B cell (primary cell): ENCODE data around the gene TBX15. TPM values are rescaled to one million over a fixed set of nuclear protein-coding genes. Genes with fewer than 3 reads are reported as not detected.
A peak's percentile ranks its signal among the peaks of the same experiment; 100 is the strongest.

Experiments
- ATAC-seq: fragments of 200-7000 bp; cut with Tn5 transposase; one replicate; pipeline ENCODE4 v1.10.0; 2021; ENCODE audit warnings: low read depth, mild to moderate bottlenecking, moderate number of reproducible peaks, moderate library complexity
- CTCF ChIA-PET: fragments of 350-600 bp; sonication (Branson Sonifier 250); formaldehyde crosslinking; loops from one replicate; lab custom pipeline; 2021; ENCODE audit warnings: antibody characterized with exemption, inconsistent platforms; lab: Charles Lee
- POLR2A ChIA-PET: fragments of 350-600 bp; sonication (Branson Sonifier 250); formaldehyde crosslinking; loops from one replicate; lab custom pipeline; 2021; ENCODE audit warnings: antibody characterized with exemption; lab: Charles Lee
- DNase-seq: peaks from one replicate; pipeline ENCODE4 v3.0.0; 2013
- H2AFZ ChIP-seq: 2 replicates; pipeline ENCODE4 v1.6.1; 2012; ENCODE audit warnings: mild to moderate bottlenecking, low read depth, low read length; ENCODE audit not compliant: insufficient read depth, poor library complexity, severe bottlenecking
- H3K27ac ChIP-seq, 2 donors: 1 replicate in 1 of 2; 2 replicates in 1 of 2; pipeline ENCODE4 v1.5.1; 2012 to 2013; ENCODE audit warnings: low read length in 2 of 2, mild to moderate bottlenecking in 2 of 2, moderate library complexity in 1 of 2
- H3K27me3 ChIP-seq, 4 experiments: fragments of 200-600 bp in 1 of 4; sonication (generic) in 1 of 4; replicated peaks in 1 of 4; 1 replicate in 2 of 4; 2 replicates in 2 of 4; pipeline versions ENCODE4 v1.6.1 to v1.7.0; 2013 to 2016; ENCODE audit warnings: low read length in 3 of 4, mild to moderate bottlenecking in 2 of 4, mixed read lengths in 1 of 4, moderate library complexity in 1 of 4; ENCODE audit not compliant: insufficient read depth in 4 of 4, control insufficient read depth in 3 of 4; ENCODE audit errors: control extremely low read depth in 1 of 4
- H3K36me3 ChIP-seq, 2 experiments: replicated peaks in 1 of 2; 1 replicate in 1 of 2; 2 replicates in 1 of 2; pipeline versions ENCODE4 v1.6.1 to v1.7.1; 2013; ENCODE audit warnings: low read length in 1 of 2; ENCODE audit not compliant: insufficient read depth in 2 of 2, control insufficient read depth in 1 of 2; ENCODE audit errors: control extremely low read depth in 1 of 2, extremely low read depth in 1 of 2
- H3K4me1 ChIP-seq, 2 donors: fragments of 200-600 bp in 1 of 2; sonication (generic) in 1 of 2; 1 replicate in 1 of 2; 2 replicates in 1 of 2; pipeline versions ENCODE4 v1.5.1 to v1.6.1; 2013 to 2017; ENCODE audit warnings: low read length in 2 of 2; ENCODE audit not compliant: control insufficient read depth in 2 of 2, insufficient read depth in 2 of 2
- H3K4me2 ChIP-seq: replicated peaks from 2 replicates; pipeline ENCODE3; 2012; ENCODE audit warnings: mild to moderate bottlenecking, low read depth, low read length; ENCODE audit not compliant: poor library complexity, severe bottlenecking
- H3K4me3 ChIP-seq, 5 experiments: fragments of 200-600 bp in 1 of 5; sonication (generic) in 1 of 5; 1 replicate in 3 of 5; 2 replicates in 2 of 5; pipeline versions ENCODE4 v1.5.1 to v1.7.0; 2011 to 2016; ENCODE audit warnings: low read length in 4 of 5, mild to moderate bottlenecking in 4 of 5, low read depth in 2 of 5, control low read depth in 1 of 5, moderate library complexity in 1 of 5; ENCODE audit not compliant: insufficient read depth in 1 of 5; ENCODE audit errors: control extremely low read depth in 1 of 5, extremely low read depth in 1 of 5
- H3K79me2 ChIP-seq: fragments of 200-600 bp; sonication (generic); one replicate; pipeline ENCODE4 v1.6.0; 2016; ENCODE audit warnings: low read length; ENCODE audit not compliant: control insufficient read depth, insufficient read depth
- H3K9ac ChIP-seq: fragments of 200-600 bp; sonication (generic); 2 replicates; pipeline ENCODE4 v1.6.1; 2017; ENCODE audit warnings: mild to moderate bottlenecking, low read length, moderate library complexity
- H3K9me3 ChIP-seq, 3 donors: one replicate each; pipeline versions ENCODE4 v1.6.1 to v1.7.1; 2013; ENCODE audit warnings: low read length in 2 of 3; ENCODE audit not compliant: control insufficient read depth in 2 of 3, insufficient read depth in 1 of 3; ENCODE audit errors: control extremely low read depth in 1 of 3
- H4K20me1 ChIP-seq: 2 replicates; pipeline ENCODE4 v1.6.0; 2012; ENCODE audit warnings: mild to moderate bottlenecking, low read length; ENCODE audit not compliant: insufficient read depth, control insufficient read depth, poor library complexity, severe bottlenecking
- H3K27ac Mint-ChIP-seq: one replicate; pipeline ENCODE4 v1.8.0; 2021; ENCODE audit warnings: mixed read lengths
- H3K27me3 Mint-ChIP-seq: one replicate; pipeline ENCODE4 v1.8.0; 2021; ENCODE audit warnings: mixed read lengths
- H3K4me1 Mint-ChIP-seq: one replicate; pipeline ENCODE4 v1.8.0; 2021; ENCODE audit warnings: mixed read lengths
- H3K4me3 Mint-ChIP-seq: one replicate; pipeline ENCODE4 v1.8.0; 2021; ENCODE audit warnings: mixed read lengths
- H3K9me3 Mint-ChIP-seq: one replicate; pipeline ENCODE4 v1.8.0; 2022; ENCODE audit warnings: mixed read lengths; ENCODE audit not compliant: insufficient read depth
- EZH2 ChIP-seq: IDR thresholded peaks from 2 replicates; pipeline ENCODE4 v1.6.1; 2012; ENCODE audit warnings: borderline replicate concordance, low read depth, mild to moderate bottlenecking, moderate library complexity, low read length; ENCODE audit not compliant: insufficient read depth, poor library complexity, severe bottlenecking
- WGBS: methylation state at CpG from one replicate; pipeline ENCODE4 v1.1.5; 2013; ENCODE audit warnings: missing lambda C conversion rate; ENCODE audit not compliant: insufficient coverage; 5-methylcytosine and 5-hydroxymethylcytosine counted together
- intact Hi-C: fragments of 100-400 bp; cut with micrococcal nuclease; formaldehyde crosslinking; loops from one replicate; pipeline ENCODE4 v1.10.0; 2022
- polyA plus RNA-seq: library from polyadenylated mRNA; depleted of rRNA; stranded (reverse); fragments of >200 nt; gene quantifications from 2 replicates; pipeline ENCODE4 v1.2.3, GENCODE V29; 2012
- total RNA-seq, 2 donors: library from RNA; stranded (reverse); fragments of 120-200 nt in 1 of 2; gene quantifications; 1 replicate in 1 of 2; 2 replicates in 1 of 2; pipeline versions ENCODE4 v1.2.3 to v1.2.4, GENCODE V29; 2013 to 2022
- TF ChIP-seq, protein P1 (sequence below): fragments of 200-600 bp; IDR thresholded peaks from one replicate; pipeline ENCODE4 v1.8.0; 2022; ENCODE audit warnings: antibody characterized with exemption, mild to moderate bottlenecking

Gene TBX15
- total and polyA plus RNA-seq, 2 donors (not counting 1 experiment from before 2014, with no cell fraction given), result 0.03 to 0.15 TPM

DNA sequence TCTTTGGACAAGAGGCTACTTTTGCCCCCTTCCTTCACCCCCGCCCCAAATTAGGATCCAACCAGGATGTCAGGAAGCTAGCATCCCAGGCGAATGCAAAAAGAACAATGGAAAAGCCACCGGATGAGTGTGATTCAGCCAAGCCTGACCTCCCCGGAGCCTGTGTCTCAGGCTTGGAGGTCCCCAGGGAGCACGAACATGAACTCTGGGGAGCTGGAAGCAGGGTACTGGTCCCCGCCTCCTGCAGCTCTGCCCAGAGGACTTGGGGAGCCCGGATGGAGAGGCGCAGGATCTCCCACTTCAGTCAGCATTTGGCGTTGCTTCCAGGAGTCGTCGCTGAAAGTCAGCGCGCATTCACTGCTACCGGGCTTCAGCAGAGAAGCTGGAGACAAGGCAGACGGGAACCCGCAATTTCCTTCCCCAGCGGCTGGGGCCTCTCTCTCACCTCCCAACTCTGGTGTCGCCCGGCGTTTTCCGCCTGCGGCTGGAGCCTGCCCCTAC lies 1.8 kb upstream of the TBX15 start:
- Histone ChIP-seq H4K20me1 (no peaks in the 10 kb centered on the region), H2AFZ (no peak overlapping the region), H3K9ac (no peak overlapping the region), H3K27me3 (peaks cover 0 to 100% (median 89%) of the 10 kb centered on the region in 4 experiments), H3K4me3 (no peak overlapping the region), H3K27ac (no peak overlapping the region), H3K9me3 (peaks cover 0 to 88% (median 31%) of the 10 kb centered on the region in 3 donors), H3K4me1 (peaks cover 39 to 41% of the 10 kb centered on the region in 2 donors), H3K79me2 (no peaks in the 10 kb centered on the region), H3K4me2 (no peak overlapping the region), H3K36me3 (no peaks in the 10 kb centered on the region)
- no peak overlapping the region for H3K4me3 Mint-ChIP-seq
- CTCF ChIA-PET, result no interaction called here
- DNase-seq, result peak; percentile 17
- WGBS, result 4% methylated on average over 22 of the region's 22 CpGs
- no peak for ATAC-seq
- TF ChIP-seq, protein P1, sequence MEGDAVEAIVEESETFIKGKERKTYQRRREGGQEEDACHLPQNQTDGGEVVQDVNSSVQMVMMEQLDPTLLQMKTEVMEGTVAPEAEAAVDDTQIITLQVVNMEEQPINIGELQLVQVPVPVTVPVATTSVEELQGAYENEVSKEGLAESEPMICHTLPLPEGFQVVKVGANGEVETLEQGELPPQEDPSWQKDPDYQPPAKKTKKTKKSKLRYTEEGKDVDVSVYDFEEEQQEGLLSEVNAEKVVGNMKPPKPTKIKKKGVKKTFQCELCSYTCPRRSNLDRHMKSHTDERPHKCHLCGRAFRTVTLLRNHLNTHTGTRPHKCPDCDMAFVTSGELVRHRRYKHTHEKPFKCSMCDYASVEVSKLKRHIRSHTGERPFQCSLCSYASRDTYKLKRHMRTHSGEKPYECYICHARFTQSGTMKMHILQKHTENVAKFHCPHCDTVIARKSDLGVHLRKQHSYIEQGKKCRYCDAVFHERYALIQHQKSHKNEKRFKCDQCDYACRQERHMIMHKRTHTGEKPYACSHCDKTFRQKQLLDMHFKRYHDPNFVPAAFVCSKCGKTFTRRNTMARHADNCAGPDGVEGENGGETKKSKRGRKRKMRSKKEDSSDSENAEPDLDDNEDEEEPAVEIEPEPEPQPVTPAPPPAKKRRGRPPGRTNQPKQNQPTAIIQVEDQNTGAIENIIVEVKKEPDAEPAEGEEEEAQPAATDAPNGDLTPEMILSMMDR, result no peak
- TF ChIP-seq EZH2, result no peak
- intact Hi-C loops, result no loop called here
- peaks cover 74% of the 10 kb centered on the region for H3K27me3 Mint-ChIP-seq
- peaks cover 20% of the 10 kb centered on the region for H3K4me1 Mint-ChIP-seq
- H3K27ac Mint-ChIP-seq, result no peak overlapping the region
- H3K9me3 Mint-ChIP-seq, result peaks cover 3% of the 10 kb centered on the region
- POLR2A ChIA-PET, result no interaction called here

DNA sequence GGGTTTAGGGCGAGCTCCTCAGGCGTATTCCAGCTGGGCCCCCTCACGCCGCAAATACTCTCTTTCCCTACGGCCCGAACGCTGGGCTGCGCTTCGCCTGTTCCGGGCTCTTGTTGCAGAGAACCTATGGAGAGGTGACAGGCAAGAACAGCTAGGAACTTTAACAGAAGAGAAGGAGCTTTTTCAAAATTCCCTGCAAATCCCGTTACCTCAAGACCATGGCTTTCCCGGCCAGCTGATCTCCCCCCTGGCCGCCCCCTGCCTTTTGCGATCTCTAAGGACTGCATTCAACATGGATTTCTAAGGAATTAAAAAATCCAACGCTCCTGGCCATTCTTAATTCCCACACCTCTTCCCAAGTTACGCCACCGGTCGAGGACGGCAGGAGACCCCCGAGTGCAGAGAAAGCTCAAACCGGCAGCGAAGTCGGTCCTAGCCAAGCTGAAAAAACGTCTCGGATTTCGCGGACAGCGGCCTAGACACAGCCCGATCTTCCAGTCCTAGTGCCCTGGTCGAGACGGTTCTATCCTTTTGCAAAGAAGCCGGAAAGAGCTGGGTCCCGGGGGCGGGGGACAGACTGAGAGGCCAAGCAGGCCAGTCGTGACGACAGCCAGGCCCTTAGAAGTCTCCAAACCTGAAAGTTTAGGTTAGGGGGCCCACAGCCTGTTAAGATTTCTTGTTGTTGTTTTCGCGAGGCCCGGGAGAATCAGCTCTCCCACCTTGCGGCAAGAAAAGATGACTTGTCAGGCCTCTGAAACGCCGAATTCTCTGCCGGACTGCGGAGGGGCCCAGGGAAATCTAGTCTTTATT lies 1.1 kb upstream of the TBX15 start:
- Histone ChIP-seq H4K20me1 (no peaks in the 10 kb centered on the region), H3K4me2 (no peak overlapping the region), H3K4me3 (no peak overlapping the region), H3K9me3 (peaks cover 0 to 88% (median 31%) of the 10 kb centered on the region in 3 donors), H3K9ac (no peak overlapping the region), H3K27ac (no peak overlapping the region), H2AFZ (no peak overlapping the region), H3K27me3 (peaks cover 0 to 100% (median 88%) of the 10 kb centered on the region in 4 experiments), H3K36me3 (no peaks in the 10 kb centered on the region), H3K79me2 (no peaks in the 10 kb centered on the region), H3K4me1 (peaks cover 46 to 48% of the 10 kb centered on the region in 2 donors)
- peak; percentile 75 for TF ChIP-seq EZH2
- TF ChIP-seq, protein P1, result no peak
- ChIA-PET POLR2A (no interaction called here), CTCF (no interaction called here)
- Mint-ChIP-seq H3K9me3 (peaks cover 3% of the 10 kb centered on the region), H3K27ac (no peak overlapping the region), H3K4me3 (peak overlapping the region; percentile 56), H3K27me3 (peaks cover 76% of the 10 kb centered on the region), H3K4me1 (peaks cover 27% of the 10 kb centered on the region)
- intact Hi-C loops, result no loop called here
- ATAC-seq (no peak), DNase-seq (peak; percentile 22)
- WGBS, result 20% methylated on average over 44 of the region's 44 CpGs
